ENCODE results near the gene RASEF.
A peak's percentile ranks its signal among the peaks of the same experiment; 100 is the strongest.
"Not testable (repeated sequence)": the region's sequence is repeated elsewhere in the genome, so short reads cannot be mapped to it uniquely, and the experiment has no call there.

The RASEF gene

DNA sequence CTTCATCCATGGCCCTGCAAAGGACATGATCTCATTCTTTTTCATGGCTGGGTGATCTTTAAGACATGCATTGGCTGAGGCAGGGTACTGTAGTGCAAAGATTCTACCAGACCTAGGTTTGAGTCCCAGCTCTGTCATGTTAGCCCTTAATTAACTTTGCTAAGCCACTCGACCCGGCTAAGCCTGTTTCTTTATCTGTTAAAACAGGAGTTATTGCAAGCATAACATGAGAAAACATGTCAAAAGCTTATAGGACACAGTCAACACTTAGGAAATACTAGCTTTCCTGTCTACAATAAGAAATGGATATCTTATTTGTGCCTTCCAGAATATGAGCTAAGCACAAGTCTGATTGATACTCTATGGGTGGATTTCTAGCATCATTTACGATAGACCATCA is 92.6 kb downstream of the RASEF start:
- DNase-seq (ENCODE audit: low spot score), result no peak

DNA sequence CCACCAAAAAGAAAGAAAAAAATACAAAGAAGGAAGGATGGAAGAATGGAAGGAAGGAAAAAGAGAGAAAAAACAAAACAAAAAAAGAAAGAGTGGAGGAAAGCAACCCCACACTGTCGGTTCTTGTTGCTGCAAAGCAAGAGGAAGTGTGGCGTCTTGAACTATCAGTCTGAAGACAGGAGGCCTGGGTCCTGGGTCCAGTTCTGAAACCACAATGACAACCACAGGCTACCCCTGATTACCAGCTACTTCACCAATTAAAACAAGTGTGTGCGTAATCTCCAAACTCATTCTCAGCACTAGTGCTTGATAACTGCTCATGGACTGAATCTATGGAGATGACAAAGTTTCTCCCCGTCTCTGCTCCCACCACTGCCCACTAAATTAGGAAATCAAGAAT is 93.7 kb downstream of the RASEF start:
- no peak for DNase-seq (ENCODE audit: low spot score)

- no peak for DNase-seq (ENCODE audit: low spot score)
Measured at GRCh38 chr9:82968816-82969215, 94.1 kb downstream of the RASEF start.

- no peak for DNase-seq (ENCODE audit: low spot score)
Measured at GRCh38 chr9:82968388-82968787, 94.6 kb downstream of the RASEF start.

DNA sequence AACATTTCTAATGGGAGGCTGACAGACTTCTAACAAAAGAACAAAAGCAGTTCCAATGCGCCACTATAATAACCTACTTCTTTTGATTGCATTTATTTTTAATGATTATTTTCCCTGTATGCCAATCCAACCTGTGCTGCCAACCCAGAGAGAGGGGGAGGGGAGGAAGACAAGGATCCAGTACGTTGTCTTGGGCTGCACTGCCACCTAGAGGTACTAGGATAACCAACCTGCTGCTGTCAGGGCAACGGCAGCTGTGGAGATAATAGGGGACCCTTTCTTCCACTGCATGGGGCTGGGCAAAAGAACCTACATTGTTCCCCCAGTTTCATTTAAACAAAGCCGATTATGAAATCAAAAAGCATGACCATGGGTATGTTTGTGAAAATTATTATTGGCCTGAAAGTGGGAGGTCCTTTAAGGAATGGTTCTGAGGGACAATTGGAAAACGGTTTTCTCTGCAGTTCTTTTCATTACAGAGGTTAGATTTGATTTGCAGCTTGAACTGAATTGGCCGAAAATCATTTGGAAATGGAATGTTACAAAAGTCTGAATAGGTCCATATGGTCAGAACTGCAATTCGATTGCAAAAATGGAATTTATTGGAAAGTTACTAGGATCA is 101.3 kb downstream of the RASEF start:
- DNase-seq (ENCODE audit: low spot score), result peak; percentile 92

DNA sequence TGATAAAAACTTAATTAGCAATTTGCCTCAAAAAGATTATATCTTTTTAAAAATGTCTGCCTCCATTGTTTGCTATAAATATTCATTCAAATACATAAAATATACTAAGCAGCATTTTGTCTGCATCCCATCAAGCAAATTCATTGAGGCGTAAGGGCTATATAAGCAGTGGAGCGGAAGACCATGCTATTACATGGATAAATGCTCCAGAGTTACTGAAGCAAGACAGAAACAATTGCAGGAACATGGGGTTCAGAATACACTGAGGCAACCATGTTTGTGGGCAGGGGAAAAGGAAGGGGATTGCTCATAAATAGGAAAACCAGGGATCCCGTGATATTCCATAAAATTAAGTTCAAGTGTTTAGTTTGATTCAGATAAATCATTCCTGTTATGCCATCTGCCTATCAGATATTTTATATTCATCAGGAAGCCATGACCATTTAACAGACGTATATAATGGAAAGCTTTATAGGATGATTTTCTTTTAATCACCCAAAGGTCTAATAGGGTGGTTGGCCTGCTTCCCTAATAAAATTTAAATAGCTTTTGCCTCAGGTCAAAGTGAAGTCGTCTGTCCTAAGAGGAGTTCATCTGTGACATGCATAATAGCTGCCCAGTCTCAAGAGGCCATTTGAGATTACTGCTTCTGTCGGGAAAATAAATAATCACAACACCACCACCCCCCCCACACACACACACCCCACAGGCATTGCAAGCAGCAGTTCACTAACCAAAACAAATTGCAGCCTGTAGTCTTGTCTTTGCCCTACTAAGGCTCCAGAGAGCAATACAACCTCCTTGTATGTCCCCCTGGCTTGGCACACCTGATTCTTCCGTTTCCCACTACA is 105.2 kb downstream of the RASEF start:
- no peak for DNase-seq (ENCODE audit: low spot score)

GRCh38 chr9:82949203-82949602 is 113.7 kb downstream of the RASEF start:
- DNase-seq (ENCODE audit: low spot score), result no peak

GRCh38 chr9:82940376-82940775 is 122.6 kb downstream of the RASEF start:
- peak; percentile 9 for DNase-seq (ENCODE audit: low spot score)

- DNase-seq (ENCODE audit: low spot score), result no peak
Measured at GRCh38 chr9:82939451-82939850, 123.5 kb downstream of the RASEF start.

DNA sequence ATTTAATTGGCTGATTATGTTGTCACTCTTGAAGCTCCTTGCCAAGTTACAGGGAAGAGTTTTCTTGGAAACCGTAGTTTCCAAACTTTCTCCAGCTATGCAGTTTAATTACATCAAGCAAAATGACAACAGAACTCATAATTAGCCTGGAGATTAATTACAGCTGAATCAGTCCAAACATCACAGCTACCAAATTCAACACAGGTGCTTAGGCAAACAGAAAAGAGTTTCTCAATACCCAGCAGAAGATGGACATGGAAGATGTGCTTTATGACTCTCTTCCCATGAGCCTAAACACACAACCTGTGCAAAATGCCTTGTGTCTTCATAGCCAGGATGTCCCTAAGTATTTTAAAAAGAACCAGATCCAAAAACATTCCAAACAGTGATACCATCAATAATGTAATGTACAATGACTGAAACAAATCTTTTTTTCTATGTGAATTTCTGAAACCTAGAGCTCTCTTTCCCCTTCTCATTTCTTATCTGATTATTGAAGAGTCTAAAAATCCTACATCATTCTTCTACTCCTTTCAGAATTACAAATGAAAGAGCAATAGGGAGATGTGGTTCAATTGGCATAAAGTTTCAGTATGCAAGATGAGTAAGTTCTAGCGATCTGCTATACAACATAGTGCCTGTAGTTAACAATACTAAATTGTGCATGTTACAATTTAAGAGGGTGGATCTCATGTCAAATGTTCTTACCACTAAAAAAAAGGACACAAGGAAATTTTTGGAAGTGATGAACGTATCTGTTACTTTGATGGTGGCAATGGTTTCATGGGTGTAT is 124.3 kb downstream of the RASEF start:
- DNase-seq (ENCODE audit: low spot score), result no peak

DNA sequence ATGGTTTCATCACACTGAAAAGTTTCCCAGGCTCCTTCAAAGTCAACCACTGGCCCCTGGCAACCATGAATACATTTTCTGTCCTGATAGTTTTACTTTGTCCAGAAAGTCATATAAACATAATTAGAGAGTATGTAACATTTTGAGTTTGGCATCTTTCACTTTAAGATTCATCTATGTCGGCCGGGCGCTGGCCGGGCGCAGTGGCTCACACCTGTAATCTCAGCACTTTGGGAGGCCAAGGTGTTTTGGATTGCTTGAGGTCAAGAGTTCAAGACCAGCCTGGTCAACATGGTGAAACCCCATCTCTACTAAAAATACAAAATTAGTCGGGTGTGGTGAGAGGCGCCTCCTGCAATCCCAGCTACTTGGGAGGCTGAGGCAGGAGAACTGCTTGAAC is 126.4 kb downstream of the RASEF start:
- not testable (repeated sequence) for DNase-seq (ENCODE audit: low spot score)

GRCh38 chr9:82934949-82935348 is 128.0 kb downstream of the RASEF start:
- no peak for DNase-seq (ENCODE audit: low spot score)

DNA sequence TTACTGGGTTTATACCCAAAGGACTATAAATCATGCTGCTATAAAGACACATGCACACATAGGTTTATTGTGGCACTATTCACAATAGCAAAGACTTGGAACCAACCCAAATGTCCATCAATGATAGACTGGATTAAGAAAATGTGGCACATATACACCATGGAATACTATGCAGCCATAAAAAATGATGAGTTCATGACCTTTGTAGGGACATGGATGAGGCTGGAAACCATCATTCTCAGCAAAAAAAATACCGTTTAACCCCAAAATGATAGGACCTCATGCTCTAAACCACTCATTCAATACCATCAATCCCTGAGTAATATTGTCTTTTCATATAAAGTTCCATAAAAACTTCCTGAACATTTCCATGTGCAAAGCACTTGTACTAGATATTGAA is 128.9 kb downstream of the RASEF start:
- not testable (repeated sequence) for DNase-seq (ENCODE audit: low spot score)

- no peak for DNase-seq (ENCODE audit: low spot score)
Measured at GRCh38 chr9:82930116-82930515, 132.8 kb downstream of the RASEF start.
